GM19351 (cell line): ENCODE results near the gene KIAA0825.

Experiments used
- ATAC-seq: cut with Tn5 transposase; IDR thresholded peaks from one replicate; pipeline ENCODE4 v1.9.1; 2021; ENCODE audit warnings: mild to moderate bottlenecking, moderate library complexity; ENCODE audit not compliant: unreplicated experiment

The KIAA0825 gene

DNA sequence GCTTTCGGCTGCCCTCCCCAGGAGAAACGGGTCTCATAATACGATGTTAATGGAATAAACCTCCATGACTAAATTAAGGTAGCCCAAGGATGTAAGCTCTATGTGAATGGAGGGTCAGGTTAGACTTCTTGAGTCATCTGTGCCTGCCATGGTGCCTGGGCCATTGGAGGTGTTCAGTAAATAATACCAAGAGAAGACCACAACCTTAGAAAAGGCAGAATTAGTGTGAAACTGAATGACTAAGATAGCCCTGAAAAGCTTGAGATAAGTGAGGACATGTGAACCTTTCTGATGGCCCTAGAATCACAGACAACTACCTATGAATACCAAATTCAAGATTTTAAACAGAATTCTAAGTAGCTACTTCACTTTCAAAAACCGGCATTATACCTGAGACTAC is 160.6 kb downstream of the KIAA0825 start:
- ATAC-seq: no peak

DNA sequence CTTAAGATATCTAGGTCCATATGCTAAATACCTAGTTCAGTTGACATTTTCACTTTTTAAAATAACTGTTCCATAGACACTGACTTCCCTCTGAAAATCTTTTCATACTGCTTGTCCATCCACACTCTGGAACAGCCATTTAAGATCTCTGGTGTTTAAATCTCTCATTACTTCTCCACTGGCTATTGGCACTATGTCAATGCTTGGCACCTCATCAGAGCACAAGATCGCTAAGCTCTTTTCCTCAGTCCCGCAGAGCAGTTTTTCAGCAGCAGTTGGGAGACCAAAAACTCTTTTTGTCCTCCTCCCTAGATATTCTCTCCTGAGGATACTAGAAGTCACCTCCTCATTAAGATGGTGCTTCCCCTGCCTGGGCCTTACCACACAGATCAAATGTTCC is 172.7 kb downstream of the KIAA0825 start:
- no peak for ATAC-seq

DNA sequence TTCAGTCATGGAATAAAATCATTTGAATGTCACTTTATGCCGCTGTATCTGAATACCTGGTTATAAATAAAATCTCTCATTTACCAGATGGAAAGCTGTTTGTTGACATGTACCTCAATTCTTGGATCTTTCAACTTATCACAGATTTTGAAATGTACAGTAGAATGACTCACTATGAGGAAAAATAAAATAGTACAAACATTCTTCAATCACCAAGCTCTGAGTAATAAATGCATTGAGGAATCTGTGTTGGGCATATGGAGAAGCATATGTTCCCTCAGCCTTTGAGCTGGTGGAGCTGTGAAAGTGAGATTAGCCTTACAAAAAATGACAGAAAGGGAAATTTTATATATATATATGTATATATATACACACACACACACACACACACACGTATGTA is 175.4 kb downstream of the KIAA0825 start:
- ATAC-seq: no peak

- no peak for ATAC-seq
Observed at GRCh38 chr5:94442076-94442475, 176.3 kb downstream of the KIAA0825 start.

GRCh38 chr5:94440015-94440414 is 178.4 kb downstream of the KIAA0825 start:
- no peak for ATAC-seq

GRCh38 chr5:94433397-94434163 is 184.8 kb downstream of the KIAA0825 start:
- ATAC-seq: no peak

DNA sequence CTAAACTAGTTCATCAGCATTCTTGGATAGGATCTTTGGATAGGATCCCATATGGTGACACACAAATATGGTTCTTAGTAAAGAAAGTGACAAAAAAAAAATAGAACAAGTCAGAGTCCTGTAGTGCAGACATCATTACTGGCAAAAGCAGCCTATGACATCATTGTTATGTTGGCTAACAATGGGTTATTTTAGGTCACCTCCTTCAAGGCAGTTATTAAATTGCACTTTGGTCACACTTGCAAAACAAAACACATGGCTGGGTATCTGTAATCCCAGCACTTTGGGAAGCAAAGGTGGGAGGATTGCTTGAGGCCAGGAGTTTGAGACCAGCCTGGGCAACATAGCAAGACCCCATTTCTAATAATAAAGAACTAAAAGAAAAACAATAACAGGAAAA is 185.9 kb downstream of the KIAA0825 start:
- no peak for ATAC-seq

DNA sequence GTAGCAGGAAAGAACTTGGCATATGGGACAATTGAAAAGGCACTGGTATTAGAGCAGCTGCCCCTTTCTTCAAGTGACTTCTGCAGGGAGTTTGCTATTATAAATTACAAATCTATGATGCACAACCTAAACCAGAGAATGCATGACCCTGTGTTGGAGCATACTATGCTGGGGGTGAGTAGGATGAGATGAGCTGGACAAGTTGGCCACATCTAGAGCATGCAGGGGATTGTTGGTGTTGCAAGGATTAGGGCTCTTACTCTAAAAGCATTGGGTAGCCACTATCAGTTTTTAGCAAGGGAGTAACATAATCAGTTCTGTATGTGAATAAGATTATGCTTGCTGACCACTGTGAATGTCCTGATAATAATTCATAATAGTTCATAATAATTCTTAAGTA is 186.7 kb downstream of the KIAA0825 start:
- ATAC-seq: no peak

- ATAC-seq: no peak
Observed at GRCh38 chr5:94429566-94429965, 188.8 kb downstream of the KIAA0825 start.

GRCh38 chr5:94425396-94425795 is 193.0 kb downstream of the KIAA0825 start:
- no peak for ATAC-seq

- no peak for ATAC-seq
Observed at GRCh38 chr5:94423411-94423810, 195.0 kb downstream of the KIAA0825 start.

GRCh38 chr5:94422812-94423211 is 195.6 kb downstream of the KIAA0825 start:
- ATAC-seq: no peak

DNA sequence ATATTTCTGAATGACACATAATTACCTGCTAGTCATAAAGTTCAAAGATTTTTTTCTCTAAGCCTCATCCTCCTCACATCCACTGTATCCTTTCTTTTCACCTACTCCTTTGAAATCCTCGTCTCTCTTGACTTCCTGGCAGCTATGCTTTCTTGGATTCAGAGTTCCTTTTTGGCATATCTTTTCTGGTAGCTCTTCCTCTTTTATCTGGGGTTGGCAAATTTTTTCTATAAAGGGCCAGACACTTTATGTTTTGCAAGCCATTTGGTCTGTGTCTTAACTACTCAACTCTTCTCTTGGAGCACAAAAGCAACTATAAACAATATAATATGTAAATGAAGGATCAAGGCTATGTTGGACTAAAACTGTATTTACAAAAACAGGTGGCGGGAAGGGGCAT is 197.5 kb downstream of the KIAA0825 start:
- ATAC-seq: no peak

DNA sequence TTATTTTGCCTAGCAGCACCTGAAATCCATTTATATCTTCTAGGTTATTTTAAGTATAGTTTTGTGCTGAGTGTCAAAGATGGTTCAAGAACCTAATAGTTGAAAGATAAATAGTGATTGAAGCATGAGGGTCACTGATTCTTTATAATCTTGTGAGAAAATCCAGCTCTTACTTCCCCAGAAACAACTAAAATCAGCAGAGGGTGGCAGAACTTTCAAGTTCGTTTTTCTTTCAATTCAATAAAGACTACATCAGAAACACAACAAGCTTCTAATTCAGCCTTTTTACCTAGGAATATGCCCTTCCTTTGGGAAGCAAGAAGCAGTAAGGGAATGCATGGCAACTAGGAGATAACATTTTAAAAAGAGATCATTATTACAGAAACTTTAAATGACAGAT is 202.6 kb downstream of the KIAA0825 start:
- ATAC-seq: no peak

DNA sequence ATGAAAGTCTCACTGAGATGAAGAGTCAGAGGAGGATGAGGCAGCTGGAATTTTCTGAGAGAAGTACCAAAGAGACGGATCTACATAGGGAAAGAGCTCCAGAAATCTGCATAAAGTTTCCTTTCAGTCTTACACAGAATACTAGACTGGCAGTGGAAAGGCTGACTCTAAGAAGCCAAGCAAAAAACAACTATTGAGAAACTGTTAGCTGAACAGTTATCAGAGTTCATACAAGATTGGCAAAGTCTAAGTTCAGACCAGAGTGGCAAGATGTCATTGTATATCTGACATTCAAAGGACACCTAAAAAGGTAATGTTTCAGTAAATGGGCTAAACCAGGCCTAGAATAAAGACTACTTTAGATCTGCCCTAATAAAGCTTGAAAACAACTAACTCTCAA is 209.0 kb downstream of the KIAA0825 start:
- no peak for ATAC-seq

DNA sequence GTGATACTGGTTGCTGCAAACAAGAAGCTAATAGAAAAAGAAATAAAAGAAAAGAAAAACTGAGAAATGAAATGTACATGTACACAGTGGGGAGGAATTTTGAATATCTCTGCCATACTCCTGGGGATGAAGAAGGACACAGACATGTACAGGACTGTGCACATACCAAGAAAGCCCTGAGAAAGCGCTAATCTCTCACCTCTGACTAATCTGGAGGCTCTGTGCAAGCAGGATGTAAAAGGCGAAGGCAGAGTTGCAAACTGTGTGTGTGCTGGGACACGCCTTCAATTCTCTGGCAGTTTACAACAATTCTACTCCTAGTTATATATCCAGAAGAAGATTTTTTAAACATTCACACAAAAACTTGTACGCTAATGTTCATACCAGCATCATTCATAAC is 211.4 kb downstream of the KIAA0825 start:
- ATAC-seq: no peak

GRCh38 chr5:94403483-94403882 is 214.9 kb downstream of the KIAA0825 start:
- no peak for ATAC-seq

GRCh38 chr5:94402096-94402495 is 216.3 kb downstream of the KIAA0825 start:
- ATAC-seq: no peak

- no peak for ATAC-seq
Observed at GRCh38 chr5:94397508-94397907, 220.9 kb downstream of the KIAA0825 start.

GRCh38 chr5:94396687-94397086 is 221.7 kb downstream of the KIAA0825 start:
- no peak for ATAC-seq

- ATAC-seq: no peak
Observed at GRCh38 chr5:94395468-94395867, 222.9 kb downstream of the KIAA0825 start.

DNA sequence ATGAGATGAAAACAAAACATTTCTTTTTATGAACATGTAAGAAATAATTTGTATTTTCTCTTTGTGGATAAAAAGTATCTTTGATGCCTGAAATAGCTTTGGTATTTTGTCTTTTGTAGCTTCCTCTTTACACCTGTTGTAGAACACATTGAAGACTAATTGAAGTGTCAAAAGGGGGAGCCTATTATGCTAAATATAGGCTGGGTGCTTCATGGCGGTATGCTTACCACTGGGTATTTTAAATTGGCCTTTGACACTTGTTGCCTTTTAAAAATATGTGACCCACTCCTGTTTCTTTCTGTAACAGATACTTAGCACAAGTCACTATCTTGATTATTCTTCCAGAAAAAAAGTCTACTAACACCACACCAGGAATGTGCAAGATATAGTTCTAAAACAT is 226.4 kb downstream of the KIAA0825 start:
- ATAC-seq: no peak

DNA sequence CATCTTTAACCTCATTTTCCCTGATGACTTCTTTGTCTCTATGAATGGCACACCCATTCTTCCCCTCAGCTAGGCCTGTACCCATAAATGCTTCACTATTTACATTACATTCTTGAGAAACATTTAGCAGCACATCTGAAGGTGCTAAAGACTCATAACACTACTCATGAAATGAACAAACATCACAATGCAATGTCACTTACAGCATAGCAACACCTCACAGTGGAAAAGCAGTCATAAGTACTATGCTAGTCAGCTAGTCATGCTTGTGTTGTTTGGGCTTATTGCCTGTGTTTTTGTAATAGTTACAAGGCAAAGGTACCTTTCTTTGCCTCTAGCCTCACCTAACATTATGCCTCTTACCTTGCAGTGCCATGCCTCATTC is 228.9 kb downstream of the KIAA0825 start:
- peak; percentile 71 for ATAC-seq
